ENCODE results near the gene SDF4. TPM values are rescaled to one million over a fixed set of nuclear protein-coding genes. Genes with fewer than 3 reads are reported as not detected.

The SDF4 gene, protein sequence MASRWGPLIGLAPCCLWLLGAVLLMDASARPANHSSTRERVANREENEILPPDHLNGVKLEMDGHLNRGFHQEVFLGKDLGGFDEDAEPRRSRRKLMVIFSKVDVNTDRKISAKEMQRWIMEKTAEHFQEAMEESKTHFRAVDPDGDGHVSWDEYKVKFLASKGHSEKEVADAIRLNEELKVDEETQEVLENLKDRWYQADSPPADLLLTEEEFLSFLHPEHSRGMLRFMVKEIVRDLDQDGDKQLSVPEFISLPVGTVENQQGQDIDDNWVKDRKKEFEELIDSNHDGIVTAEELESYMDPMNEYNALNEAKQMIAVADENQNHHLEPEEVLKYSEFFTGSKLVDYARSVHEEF
- total RNA-seq (2022): 122 and 127 TPM in 2 replicates
- percentile 60 among the genes with signal in this experiment for Bru-seq, nascent RNA
- BruChase-seq, experiment 1, labeled RNA remaining after a 6-hour chase: percentile 84 among the genes with signal in this experiment
- BruChase-seq, experiment 2, labeled RNA remaining after a 2-hour chase: percentile 69 among the genes with signal in this experiment
- long read RNA-seq, transcript SDF4-202 (7 exons, 1,956 nt): major isoform, 187 of 278 reads
- long read RNA-seq, transcript SDF4-201 (7 exons, 2,079 nt): minor isoform, 11 of 278 reads
- long read RNA-seq, partial matches to known transcripts: 61 of 278 reads
- long read RNA-seq, other reads (novel, unspliced or antisense): 15 of 278 reads

DNA sequence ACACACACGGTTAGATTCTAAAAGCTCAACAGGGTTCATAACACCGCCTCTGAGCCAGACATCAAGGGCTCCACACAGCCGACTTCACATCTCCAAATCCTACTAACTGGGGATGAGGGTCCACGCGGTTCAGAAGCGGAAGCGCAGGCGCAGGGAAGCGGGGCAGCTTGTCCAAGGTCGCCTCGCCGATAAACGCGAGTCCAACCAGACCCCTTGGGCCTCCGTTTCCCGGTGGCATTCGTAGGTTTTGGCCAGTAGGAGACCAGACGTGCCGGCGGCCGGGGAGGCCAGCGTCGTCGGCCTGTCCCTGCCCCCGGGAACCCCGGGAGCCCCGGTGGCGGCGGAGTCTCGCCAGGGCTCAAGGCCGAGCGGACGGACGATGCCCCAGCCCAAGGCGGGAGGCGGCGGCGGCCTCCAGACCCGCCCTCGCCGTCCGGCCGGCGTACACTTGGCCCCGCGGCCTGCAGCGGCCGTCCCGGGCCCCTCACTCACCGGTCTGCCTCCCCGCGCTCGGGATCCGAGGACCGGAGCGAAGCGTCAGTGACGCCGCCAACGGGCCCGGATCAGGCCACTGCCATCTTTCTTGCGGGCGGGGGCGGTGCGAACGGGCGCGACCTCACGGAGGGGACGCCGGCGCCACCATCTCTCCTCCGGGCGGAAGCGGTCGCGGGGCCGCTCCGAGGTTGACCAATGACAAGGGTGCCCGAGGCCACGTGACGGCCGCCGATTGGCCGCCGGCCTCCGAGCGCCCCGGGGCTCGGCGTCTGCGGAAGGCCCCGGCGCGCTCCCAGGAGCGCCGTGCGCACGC, at the start of gene SDF4:
Gene SDF4 (minus strand): TSS at position 602 of the 808 bp plus-strand sequence. CDS start 3,229 bp downstream, outside the sequence.
- H3K27ac Mint-ChIP-seq (ENCODE audit: low read depth, unreplicated experiment): peak within 1 kb of the TSS; percentile 85
- intact Hi-C loops (cut with micrococcal nuclease): loop anchor here (2.0 to 5.0 kb wide), 2 partner anchors 61 to 109 kb away; no protein-coding TSS in a partner anchor
- POLR2A ChIA-PET: interaction anchor here (0.6 to 2.0 kb wide), 23 partner anchors 8 to 231 kb away, joined by 3 to 9 read pairs (median 4); partner anchors contain the start of genes C1orf159, CCNL2 and ISG15
- no peaks in the 10 kb centered on the region for H3K9me3 Mint-ChIP-seq (ENCODE audit: unreplicated experiment)
- peak within 1 kb of the TSS; percentile 88 for H3K4me3 Mint-ChIP-seq (ENCODE audit: unreplicated experiment)
- TF ChIP-seq, protein P1, sequence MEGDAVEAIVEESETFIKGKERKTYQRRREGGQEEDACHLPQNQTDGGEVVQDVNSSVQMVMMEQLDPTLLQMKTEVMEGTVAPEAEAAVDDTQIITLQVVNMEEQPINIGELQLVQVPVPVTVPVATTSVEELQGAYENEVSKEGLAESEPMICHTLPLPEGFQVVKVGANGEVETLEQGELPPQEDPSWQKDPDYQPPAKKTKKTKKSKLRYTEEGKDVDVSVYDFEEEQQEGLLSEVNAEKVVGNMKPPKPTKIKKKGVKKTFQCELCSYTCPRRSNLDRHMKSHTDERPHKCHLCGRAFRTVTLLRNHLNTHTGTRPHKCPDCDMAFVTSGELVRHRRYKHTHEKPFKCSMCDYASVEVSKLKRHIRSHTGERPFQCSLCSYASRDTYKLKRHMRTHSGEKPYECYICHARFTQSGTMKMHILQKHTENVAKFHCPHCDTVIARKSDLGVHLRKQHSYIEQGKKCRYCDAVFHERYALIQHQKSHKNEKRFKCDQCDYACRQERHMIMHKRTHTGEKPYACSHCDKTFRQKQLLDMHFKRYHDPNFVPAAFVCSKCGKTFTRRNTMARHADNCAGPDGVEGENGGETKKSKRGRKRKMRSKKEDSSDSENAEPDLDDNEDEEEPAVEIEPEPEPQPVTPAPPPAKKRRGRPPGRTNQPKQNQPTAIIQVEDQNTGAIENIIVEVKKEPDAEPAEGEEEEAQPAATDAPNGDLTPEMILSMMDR (IDR thresholded peaks at IDR 0.05; ENCODE audit: unreplicated experiment): no peak
- no TSS peak for BruUV-seq (replicated peaks)
- DNase-seq (ENCODE audit: unreplicated experiment): peak; percentile 95
- no peaks in the 10 kb centered on the region for H3K27me3 Mint-ChIP-seq (ENCODE audit: insufficient read depth, unreplicated experiment)
- H3K36me3 Mint-ChIP-seq (ENCODE audit: insufficient read depth, unreplicated experiment): peaks cover 10% of the 10 kb centered on the region
- CTCF ChIA-PET: interaction anchor here (0.6 to 1.5 kb wide), 8 partner anchors 19 to 215 kb away, joined by 3 to 8 read pairs (median 3); no protein-coding TSS in a partner anchor
- H3K4me1 Mint-ChIP-seq (ENCODE audit: insufficient read depth, unreplicated experiment): peaks cover 8% of the 10 kb centered on the region

DNA sequence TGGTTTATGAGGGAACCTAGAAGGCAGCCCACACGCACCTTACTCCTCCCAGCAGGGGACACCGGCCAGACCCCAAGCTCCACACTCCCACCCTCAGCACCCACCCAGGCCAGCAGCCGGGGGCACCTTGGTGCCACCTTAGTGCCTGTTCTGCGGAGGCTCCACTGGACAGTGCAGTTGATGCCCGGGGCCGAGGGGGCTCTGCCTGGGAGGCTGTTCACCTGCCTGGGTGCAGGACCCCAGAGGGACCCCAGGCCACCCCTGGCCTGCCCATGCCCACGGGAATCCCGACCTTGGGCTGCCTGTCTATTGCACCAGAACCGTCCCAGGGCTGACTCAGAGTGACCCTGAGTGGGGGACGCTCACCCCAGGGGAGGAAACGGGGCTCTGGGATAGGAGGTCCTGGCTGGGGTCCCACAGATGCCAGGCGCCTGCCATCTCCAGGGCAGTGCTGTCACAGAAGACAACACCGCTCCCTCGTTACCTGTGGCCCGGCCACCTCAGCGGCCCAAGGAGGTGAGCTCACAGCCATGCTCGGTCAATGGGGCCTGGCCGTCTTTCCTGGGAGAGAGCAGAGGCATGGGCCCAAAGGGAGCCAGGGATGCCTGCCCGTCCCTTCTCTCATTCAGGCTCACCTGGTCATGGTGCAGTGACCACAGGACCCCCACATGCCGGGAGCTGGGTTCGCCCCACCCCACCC, 49.1 kb upstream of the SDF4 start:
- no peaks in the 10 kb centered on the region for H3K27me3 Mint-ChIP-seq (ENCODE audit: insufficient read depth, unreplicated experiment)
- no peak overlapping the region for H3K4me3 Mint-ChIP-seq (ENCODE audit: unreplicated experiment)
- POLR2A ChIA-PET: interaction anchor here (0.6 to 1.7 kb wide), 4 partner anchors 7 to 85 kb away, joined by 3 to 8 read pairs (median 6); partner anchors contain the start of genes B3GALT6 and UBE2J2
- no peaks in the 10 kb centered on the region for H3K9me3 Mint-ChIP-seq (ENCODE audit: unreplicated experiment)
- DNase-seq (ENCODE audit: unreplicated experiment): no peak
- TF ChIP-seq, protein P1 (IDR thresholded peaks at IDR 0.05; ENCODE audit: unreplicated experiment): no peak
- intact Hi-C loops (cut with micrococcal nuclease): no loop called here
- CTCF ChIA-PET: interaction anchor here (0.6 to 1.0 kb wide), 4 partner anchors 10 to 159 kb away, joined by 3 read pairs; no protein-coding TSS in a partner anchor
- peaks cover 6% of the 10 kb centered on the region for H3K4me1 Mint-ChIP-seq (ENCODE audit: insufficient read depth, unreplicated experiment)
- no peaks in the 10 kb centered on the region for H3K36me3 Mint-ChIP-seq (ENCODE audit: insufficient read depth, unreplicated experiment)
- BruUV-seq (replicated peaks): no TSS peak
- no peak overlapping the region for H3K27ac Mint-ChIP-seq (ENCODE audit: low read depth, unreplicated experiment)

DNA sequence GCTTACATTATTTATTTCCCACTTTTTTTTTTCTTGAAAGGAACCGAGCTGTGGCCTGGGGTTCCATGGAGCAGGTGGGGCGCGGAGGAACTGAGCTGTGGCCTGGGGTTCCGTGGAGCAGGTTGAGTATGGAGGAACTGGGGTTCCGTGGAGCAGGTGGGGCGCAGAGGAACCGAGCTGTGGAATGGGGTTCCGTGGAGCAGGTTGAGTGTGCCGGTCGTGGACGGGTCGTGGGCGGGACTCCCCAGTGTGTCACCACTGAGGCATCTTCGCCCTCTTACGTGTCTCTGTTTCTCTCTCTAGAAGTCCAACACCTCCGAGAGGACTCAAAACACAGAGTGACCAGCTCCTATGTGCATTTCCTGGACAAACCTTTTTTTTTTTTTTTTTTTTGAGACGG, 47.2 kb upstream of the SDF4 start:
- no peaks in the 10 kb centered on the region for H3K9me3 Mint-ChIP-seq (ENCODE audit: unreplicated experiment)
- no peak overlapping the region for H3K27ac Mint-ChIP-seq (ENCODE audit: low read depth, unreplicated experiment)
- peaks cover 6% of the 10 kb centered on the region for H3K4me1 Mint-ChIP-seq (ENCODE audit: insufficient read depth, unreplicated experiment)
- intact Hi-C loops (cut with micrococcal nuclease): no loop called here
- H3K4me3 Mint-ChIP-seq (ENCODE audit: unreplicated experiment): no peak overlapping the region
- no TSS peak for BruUV-seq (replicated peaks)
- no peaks in the 10 kb centered on the region for H3K27me3 Mint-ChIP-seq (ENCODE audit: insufficient read depth, unreplicated experiment)
- H3K36me3 Mint-ChIP-seq (ENCODE audit: insufficient read depth, unreplicated experiment): no peaks in the 10 kb centered on the region
- DNase-seq (ENCODE audit: unreplicated experiment): no peak
- CTCF ChIA-PET: interaction anchor here (0.5 to 1.5 kb wide), 5 partner anchors 11 to 152 kb away, joined by 3 to 8 read pairs (median 3); no protein-coding TSS in a partner anchor
- TF ChIP-seq, protein P1 (IDR thresholded peaks at IDR 0.05; ENCODE audit: unreplicated experiment): no peak
- POLR2A ChIA-PET: no interaction called here

All from MCF 10A (cell line).